ENCODE measurements around the gene RSL1D1.
A peak's percentile ranks its signal among the peaks of the same experiment; 100 is the strongest.

Gene RSL1D1

DNA sequence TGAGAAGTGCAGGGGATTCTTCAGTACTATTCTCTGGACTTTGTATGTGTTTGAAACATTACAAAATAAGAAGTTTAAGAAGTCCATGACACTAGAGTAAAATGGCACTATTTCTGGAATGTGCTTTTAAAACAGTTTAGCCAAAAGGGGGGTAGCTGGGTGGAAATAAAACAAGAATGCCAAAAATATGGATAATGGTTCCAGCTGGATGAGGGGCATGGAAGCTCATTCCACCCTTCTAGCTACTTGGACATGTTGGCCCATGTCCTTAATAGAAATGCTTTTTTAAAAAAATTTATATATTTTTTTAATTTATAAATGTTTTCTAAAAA lies 67.3 kb downstream of the RSL1D1 start:
- no peak for DNase-seq (ENCODE audit: low read depth)
- TF ChIP-seq CTCF (IDR thresholded peaks at IDR 0.05; ENCODE audit: low read depth, low read length, missing control alignments) = no peak
- H3K4me3 ChIP-seq (ENCODE audit: low read depth, low read length) = peak overlapping the region; percentile 30; the same call in 1 of the 2 replicates

All from GM12864 (cell line).